Activated naive CD4-positive, alpha-beta T cell treated with anti-CD3 and anti-CD28 coated beads for 36 hours (primary cell): ENCODE measurements around the gene PSMG3. TPM values are rescaled to one million over a fixed set of nuclear protein-coding genes. Genes with fewer than 3 reads are reported as not detected.

Experiments used
- CTCF ChIA-PET: fragments of 350-600 bp; sonication (Branson Sonifier 250); formaldehyde crosslinking; loops from one replicate; lab custom pipeline; 2021; ENCODE audit warnings: antibody characterized with exemption; lab: Charles Lee
- DNase-seq: peaks from one replicate; pipeline ENCODE4 v3.0.0-alpha.2; 2020
- H3K27ac Mint-ChIP-seq: one replicate; pipeline ENCODE4 v1.8.0; 2021; ENCODE audit warnings: mild to moderate bottlenecking, mixed read lengths
- H3K27me3 Mint-ChIP-seq: one replicate; pipeline ENCODE4 v1.8.0; 2021; ENCODE audit warnings: low read depth, mixed read lengths
- H3K36me3 Mint-ChIP-seq: one replicate; pipeline ENCODE4 v1.8.0; 2021; ENCODE audit warnings: low read depth, mixed read lengths
- H3K4me1 Mint-ChIP-seq: one replicate; pipeline ENCODE4 v1.8.0; 2021; ENCODE audit warnings: low read depth, mixed read lengths
- H3K4me3 Mint-ChIP-seq: one replicate; pipeline ENCODE4 v1.8.0; 2021; ENCODE audit warnings: mild to moderate bottlenecking, moderate library complexity, mixed read lengths
- H3K9me3 Mint-ChIP-seq: one replicate; pipeline ENCODE4 v1.8.0; 2021; ENCODE audit warnings: mixed read lengths
- intact Hi-C: fragments of 100-400 bp; cut with micrococcal nuclease; formaldehyde crosslinking; loops from one replicate; pipeline ENCODE4 v1.15.1; 2023
- total RNA-seq, 2 experiments: library from RNA; stranded (reverse); gene quantifications; one replicate each; pipeline ENCODE4 v1.2.3, GENCODE V29; 2021

The PSMG3 gene
- total RNA-seq, 2 experiments from 2014 or later: 29.8 to 33.9 TPM

DNA sequence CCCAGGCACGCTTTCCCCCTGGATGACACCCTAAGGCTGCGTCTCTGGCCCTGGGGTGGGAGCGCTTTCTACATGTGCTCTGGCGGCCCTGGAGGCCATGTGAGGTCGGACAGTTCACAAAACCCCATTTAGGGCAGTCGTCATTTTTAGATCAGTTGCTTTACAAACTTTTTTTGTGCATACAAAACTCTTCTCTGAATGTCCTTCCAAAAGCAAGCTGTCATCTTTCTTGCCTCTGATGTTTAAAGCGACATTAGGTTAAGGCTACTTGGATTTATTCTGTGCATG, 33.4 kb downstream of the PSMG3 start:
- Mint-ChIP-seq H3K36me3 (peaks cover 2% of the 10 kb centered on the region), H3K27ac (no peak overlapping the region)
- intact Hi-C loops: no loop called here

DNA sequence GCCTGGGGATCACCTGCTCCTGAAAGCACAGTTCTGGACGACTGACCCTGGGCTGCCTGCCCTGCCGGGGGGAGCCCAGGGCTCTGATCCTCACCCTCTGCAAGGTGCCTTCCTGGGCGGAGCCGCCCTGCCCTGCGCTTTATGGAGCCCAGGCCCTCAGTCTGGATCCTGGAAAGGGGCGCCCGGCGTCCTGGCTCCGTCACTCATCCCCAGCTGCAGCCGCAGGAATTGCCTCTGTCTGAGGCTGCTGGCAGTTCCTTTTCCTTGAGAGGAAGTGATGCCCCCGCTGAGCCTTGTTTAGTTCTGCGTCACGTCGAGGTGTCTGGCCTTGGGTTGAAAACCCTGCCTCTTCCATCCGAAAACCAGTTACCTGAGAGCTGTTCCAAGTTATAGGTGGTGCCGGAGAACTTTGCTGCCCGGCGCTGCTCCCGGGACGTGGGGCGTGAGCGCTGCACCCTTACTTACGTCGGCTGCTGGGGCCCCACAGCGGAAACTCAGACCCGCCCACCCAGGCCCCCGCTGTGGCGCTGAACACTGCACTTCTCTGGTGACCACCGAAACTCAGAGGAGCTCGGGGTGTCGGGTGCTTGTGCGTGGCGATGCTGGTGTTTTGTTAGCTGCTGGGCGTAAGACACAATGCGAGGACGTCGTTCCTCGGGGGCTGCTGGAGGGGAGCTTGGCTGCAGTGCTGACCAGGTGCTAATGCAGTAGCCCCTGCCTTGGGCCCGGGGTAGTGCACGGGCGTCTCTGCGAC, 34.0 kb downstream of the PSMG3 start:
- H3K27ac Mint-ChIP-seq: no peak overlapping the region
- CTCF ChIA-PET: interaction anchor here (0.6 to 0.7 kb wide), 2 partner anchors 241 to 447 kb away, joined by 3 to 4 read pairs; no protein-coding TSS in a partner anchor
- peaks cover 2% of the 10 kb centered on the region for H3K36me3 Mint-ChIP-seq
- no peak for DNase-seq
- intact Hi-C loops: no loop called here
- H3K27me3 Mint-ChIP-seq: no peaks in the 10 kb centered on the region
- H3K4me1 Mint-ChIP-seq: peaks cover 19% of the 10 kb centered on the region
- H3K4me3 Mint-ChIP-seq: no peak overlapping the region
- no peaks in the 10 kb centered on the region for H3K9me3 Mint-ChIP-seq

More for the DNA sequence above, 33.4 kb downstream of the PSMG3 start:
- Mint-ChIP-seq H3K27me3 (no peaks in the 10 kb centered on the region), H3K4me1 (peaks cover 19% of the 10 kb centered on the region), H3K9me3 (no peaks in the 10 kb centered on the region), H3K4me3 (no peak overlapping the region)
- DNase-seq: no peak
- CTCF ChIA-PET: interaction anchor here (0.6 kb wide), 1 partner anchor 447 kb away, joined by 3 read pairs; no protein-coding TSS in a partner anchor

DNA sequence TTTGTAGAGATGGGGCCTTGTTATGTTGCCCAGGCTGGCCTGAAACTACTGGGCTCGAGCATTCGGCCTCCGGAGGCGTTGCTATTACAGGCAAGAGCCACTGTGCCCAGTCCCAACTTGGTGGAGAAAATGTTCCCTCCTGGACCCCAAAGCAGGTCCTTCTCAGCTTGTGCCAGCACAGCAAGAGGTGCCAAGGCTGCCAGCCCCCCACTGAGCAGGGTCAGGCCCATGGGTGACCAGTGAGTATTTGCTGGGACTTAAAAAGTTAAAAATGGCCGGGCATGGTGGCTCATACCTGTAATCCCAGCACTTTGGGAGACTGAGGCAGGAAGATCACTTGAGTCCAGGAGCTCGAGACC, 34.8 kb downstream of the PSMG3 start:
- Mint-ChIP-seq H3K36me3 (peaks cover 2% of the 10 kb centered on the region), H3K27me3 (no peaks in the 10 kb centered on the region), H3K4me1 (peaks cover 19% of the 10 kb centered on the region), H3K4me3 (no peak overlapping the region), H3K9me3 (no peaks in the 10 kb centered on the region), H3K27ac (no peak overlapping the region)
- intact Hi-C loops: no loop called here
- DNase-seq: no peak
- CTCF ChIA-PET: interaction anchor here (0.6 to 0.7 kb wide), 2 partner anchors 241 to 1184 kb away, joined by 3 to 4 read pairs; no protein-coding TSS in a partner anchor

DNA sequence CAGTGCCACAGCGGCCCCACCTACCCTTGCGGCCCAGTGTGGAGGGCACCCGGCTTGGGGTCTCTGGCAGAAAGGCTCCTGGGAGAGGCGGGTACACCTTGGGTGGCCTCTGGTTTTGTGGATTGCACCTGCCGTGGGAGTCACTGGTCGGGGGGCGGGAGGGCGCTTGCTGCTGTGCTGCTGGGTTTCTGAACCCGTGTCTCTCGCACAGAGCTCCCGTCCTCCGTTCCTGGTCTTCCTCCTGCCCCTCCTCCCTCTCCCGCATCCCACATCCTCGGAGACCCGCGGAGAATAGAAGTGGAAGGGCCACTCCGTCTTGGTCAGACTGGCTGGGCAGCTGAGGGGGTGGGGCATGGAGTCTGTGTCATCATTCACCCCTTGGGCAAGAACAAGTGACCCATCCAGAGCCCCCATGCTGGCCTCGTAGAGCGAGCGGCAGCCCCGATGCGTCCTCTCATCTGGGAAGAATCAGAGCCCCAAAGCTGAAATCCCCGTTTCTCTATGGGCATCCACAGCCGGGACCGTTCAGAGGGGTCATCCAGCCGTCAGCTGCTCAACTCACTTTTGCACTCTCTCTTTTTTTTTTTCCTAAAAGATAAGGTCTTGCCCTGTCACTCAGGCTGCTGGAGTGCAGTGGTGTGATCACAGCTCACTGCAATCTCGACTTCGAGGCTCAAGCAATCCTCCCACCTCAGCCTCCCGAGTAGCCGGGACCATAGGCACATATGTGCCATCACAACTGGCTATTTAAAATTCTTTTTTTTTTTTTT, 35.3 kb downstream of the PSMG3 start:
- DNase-seq: no peak
- CTCF ChIA-PET: interaction anchor here (0.6 to 2.0 kb wide), 3 partner anchors 29 to 1184 kb away, joined by 3 to 6 read pairs (median 4); no protein-coding TSS in a partner anchor
- peaks cover 19% of the 10 kb centered on the region for H3K4me1 Mint-ChIP-seq
- no peaks in the 10 kb centered on the region for H3K27me3 Mint-ChIP-seq
- H3K4me3 Mint-ChIP-seq: no peak overlapping the region
- no peaks in the 10 kb centered on the region for H3K9me3 Mint-ChIP-seq
- peaks cover 2% of the 10 kb centered on the region for H3K36me3 Mint-ChIP-seq
- intact Hi-C loops: no loop called here
- peak overlapping the region; percentile 24 for H3K27ac Mint-ChIP-seq

DNA sequence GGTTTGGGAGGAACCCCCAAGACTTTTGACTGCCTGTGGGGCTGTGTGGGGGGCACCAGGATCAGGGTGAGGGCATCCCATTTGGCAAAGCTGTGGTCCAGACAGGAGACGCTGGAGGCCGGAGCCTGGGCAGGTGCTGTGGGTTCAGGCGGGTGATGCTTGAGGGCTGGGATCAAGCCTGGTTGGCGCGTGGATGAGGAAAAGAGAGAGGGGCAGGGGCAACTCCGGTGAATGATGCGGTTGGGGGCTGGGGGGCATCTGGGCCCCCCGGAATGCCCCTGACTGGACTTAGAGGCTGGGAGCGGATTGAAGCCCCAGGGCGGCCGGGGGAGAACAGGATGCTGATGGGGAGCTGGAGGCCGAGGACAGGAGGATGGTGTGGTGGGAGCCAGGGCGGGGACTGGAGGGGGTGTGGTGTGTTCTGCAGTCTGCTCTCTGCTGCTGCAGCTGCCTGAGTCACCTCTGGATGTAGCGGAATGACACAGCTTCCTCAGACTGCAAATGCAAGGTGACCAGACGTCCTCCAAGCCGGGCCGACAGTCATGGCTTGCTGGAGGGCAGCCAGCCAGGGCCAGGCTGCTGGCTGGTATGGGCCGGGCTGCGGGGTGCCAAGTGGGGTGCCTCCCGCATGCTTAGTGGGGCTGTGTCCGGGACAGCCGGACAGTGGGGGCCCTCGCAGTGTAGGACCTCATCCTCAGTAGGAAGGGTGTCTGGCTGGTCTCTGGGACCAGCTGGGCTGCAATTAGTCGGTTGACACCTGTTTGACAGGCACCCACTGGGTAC, 36.1 kb downstream of the PSMG3 start:
- intact Hi-C loops: loop anchor here (1.0 to 2.0 kb wide), 4 partner anchors 21 to 37 kb away; partner anchors contain the start of genes INTS1, PSMG3 and TMEM184A
- Mint-ChIP-seq H3K4me3 (peak overlapping the region; percentile 88), H3K9me3 (no peaks in the 10 kb centered on the region), H3K27ac (peak overlapping the region; percentile 89), H3K36me3 (peaks cover 2% of the 10 kb centered on the region), H3K27me3 (no peaks in the 10 kb centered on the region), H3K4me1 (peaks cover 19% of the 10 kb centered on the region)
- CTCF ChIA-PET: interaction anchor here (0.6 to 2.0 kb wide), 3 partner anchors 24 to 29 kb away, joined by 3 to 6 read pairs (median 5); no protein-coding TSS in a partner anchor
- DNase-seq: peak; percentile 57

DNA sequence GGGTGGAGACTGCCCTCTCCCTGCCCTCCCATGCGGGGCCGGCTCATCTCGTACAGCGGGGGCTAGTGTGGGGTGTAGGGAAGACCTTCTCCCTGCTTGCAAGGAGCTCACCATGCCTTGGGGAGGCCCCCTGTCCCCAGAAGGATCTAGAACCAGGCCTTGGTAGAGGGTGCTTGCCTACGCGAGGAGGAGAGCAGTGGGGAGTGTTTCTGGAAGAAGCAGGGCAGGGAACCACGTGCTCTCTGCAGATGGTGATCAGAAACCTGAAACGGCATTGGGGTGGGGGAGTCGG, 36.6 kb downstream of the PSMG3 start:
- Mint-ChIP-seq H3K9me3 (no peaks in the 10 kb centered on the region), H3K36me3 (peaks cover 2% of the 10 kb centered on the region), H3K27ac (peak overlapping the region; percentile 89), H3K4me1 (peaks cover 19% of the 10 kb centered on the region), H3K27me3 (no peaks in the 10 kb centered on the region), H3K4me3 (peak overlapping the region; percentile 88)
- DNase-seq: no peak
- intact Hi-C loops: loop anchor here (1.0 to 2.0 kb wide), 4 partner anchors 20 to 38 kb away; partner anchors contain the start of genes INTS1, PSMG3 and TMEM184A
- CTCF ChIA-PET: interaction anchor here (0.6 to 2.0 kb wide), 3 partner anchors 23 to 28 kb away, joined by 3 to 6 read pairs (median 5); no protein-coding TSS in a partner anchor

DNA sequence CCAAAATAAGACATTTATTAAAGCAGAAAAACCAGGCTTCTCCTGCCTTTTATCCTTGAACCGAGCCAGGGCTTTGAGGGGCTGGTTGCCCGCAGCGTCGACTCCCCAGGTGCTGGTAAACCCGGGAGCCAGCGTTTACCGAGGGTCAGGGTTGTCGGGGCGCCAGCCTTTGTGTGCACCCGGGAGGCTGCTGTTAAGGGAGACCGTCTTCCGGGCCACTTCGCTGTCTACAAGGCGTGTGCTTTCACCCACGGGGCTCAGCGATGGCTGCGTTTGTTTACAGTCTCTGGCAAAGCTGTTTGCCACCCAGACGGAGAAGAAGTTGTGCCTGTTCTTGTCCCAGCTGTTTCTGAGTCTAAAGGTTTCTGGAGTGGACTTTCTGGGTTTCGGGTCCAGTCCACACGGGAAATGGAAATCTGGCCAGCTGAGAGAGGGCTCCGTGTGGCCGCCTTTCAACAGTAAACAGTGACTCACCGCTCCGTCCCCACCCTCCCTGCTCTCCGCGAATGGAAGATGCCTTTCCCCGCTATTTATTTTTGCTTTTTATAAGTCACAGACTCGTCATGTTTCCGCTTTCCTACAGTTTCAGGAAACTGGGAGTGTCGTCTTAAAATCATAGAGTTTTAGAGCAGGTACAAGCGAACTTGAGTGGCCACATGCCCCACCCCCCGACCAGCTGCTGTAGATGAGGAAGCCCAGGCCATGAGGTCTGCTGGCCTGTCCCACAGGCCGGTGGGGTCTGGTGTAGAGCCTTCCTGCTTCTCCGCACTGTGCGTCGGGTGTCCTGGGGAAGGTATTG, 37.2 kb downstream of the PSMG3 start:
- no peaks in the 10 kb centered on the region for H3K9me3 Mint-ChIP-seq

DNA sequence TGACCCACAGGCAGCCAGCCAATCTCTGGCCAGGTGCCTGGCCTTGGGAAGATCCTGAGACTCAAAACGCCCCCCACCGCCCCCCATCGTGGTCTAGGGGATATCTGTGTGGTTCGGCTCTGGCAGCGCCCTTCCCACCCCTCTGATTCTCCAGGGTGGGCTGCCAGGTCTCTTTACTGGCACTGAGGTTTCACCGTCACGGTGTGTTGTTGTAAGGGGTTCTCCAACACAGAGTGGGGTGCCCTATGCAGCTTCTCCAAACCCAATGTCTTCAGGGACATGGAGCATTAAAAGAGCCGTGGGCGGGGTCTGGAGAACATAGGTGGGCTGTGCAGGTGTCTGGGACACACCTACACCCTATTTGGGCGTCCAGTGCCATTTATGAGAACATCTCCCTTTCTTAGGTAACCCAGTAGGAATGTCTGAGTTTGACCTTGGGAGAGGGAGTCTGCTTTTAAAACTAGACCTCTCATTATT, 37.8 kb downstream of the PSMG3 start:
- intact Hi-C loops: loop anchor here (1.0 to 2.0 kb wide), 4 partner anchors 19 to 73 kb away; partner anchors contain the start of genes MICALL2, PSMG3 and TMEM184A
- no peaks in the 10 kb centered on the region for H3K27me3 Mint-ChIP-seq
- H3K9me3 Mint-ChIP-seq: no peaks in the 10 kb centered on the region
- DNase-seq: no peak
- peaks cover 19% of the 10 kb centered on the region for H3K4me1 Mint-ChIP-seq
- CTCF ChIA-PET: interaction anchor here (2.0 kb wide), 1 partner anchor 26 kb away, joined by 6 read pairs; no protein-coding TSS in a partner anchor
- H3K4me3 Mint-ChIP-seq: peak overlapping the region; percentile 88
- peak overlapping the region; percentile 89 for H3K27ac Mint-ChIP-seq
- H3K36me3 Mint-ChIP-seq: peaks cover 2% of the 10 kb centered on the region

More for the DNA sequence above, 37.2 kb downstream of the PSMG3 start:
- Mint-ChIP-seq H3K27ac (peak overlapping the region; percentile 89), H3K36me3 (peaks cover 2% of the 10 kb centered on the region), H3K4me3 (peak overlapping the region; percentile 88), H3K27me3 (no peaks in the 10 kb centered on the region), H3K4me1 (peaks cover 19% of the 10 kb centered on the region)
- peak; percentile 80 for DNase-seq
- CTCF ChIA-PET: interaction anchor here (1.5 to 2.0 kb wide), 2 partner anchors 22 to 27 kb away, joined by 5 to 6 read pairs; no protein-coding TSS in a partner anchor
- intact Hi-C loops: loop anchor here (1.0 to 2.0 kb wide), 5 partner anchors 20 to 73 kb away; partner anchors contain the start of genes INTS1, MICALL2, PSMG3 and TMEM184A

DNA sequence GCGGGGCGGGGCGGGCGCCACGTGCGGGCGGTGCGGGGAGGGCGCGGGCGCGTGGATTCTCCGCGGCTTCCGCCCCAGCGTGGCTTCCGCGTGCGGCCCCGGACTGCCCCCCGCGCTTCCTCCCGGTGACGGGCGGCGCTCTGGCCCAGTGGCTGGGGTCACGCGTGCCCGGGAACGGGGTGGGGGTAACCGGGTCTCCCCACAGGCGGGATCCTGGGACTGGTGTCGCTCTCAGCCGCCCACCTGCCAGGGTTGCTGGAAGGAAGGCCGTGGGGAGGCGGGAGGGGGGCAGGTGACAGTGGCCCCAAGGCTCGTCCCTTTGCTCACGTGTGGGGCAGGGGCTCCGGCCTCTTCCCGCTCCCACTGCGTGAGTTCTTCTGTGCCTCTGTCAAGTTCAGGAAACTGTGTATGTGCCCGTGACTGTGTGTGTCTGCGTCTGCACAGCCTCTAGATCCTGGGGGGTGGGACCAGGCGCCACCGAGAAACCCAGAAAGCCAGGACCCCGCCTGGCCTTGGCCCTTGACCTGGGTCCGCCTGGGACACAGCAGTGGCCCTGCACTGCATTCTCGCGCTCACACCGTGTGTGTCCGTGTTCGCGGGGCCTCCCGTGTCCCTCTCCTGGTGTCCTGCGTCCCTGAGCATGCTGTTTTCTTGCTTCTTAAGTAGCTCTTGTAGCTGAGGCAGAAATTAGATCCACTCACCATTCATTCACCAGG, 38.4 kb downstream of the PSMG3 start:
- Mint-ChIP-seq H3K27ac (peak overlapping the region; percentile 89), H3K36me3 (peaks cover 1% of the 10 kb centered on the region), H3K27me3 (no peaks in the 10 kb centered on the region), H3K4me1 (peaks cover 19% of the 10 kb centered on the region), H3K4me3 (peak overlapping the region; percentile 88), H3K9me3 (no peaks in the 10 kb centered on the region)
- DNase-seq: peak; percentile 45
- intact Hi-C loops: no loop called here
- CTCF ChIA-PET: no interaction called here

DNA sequence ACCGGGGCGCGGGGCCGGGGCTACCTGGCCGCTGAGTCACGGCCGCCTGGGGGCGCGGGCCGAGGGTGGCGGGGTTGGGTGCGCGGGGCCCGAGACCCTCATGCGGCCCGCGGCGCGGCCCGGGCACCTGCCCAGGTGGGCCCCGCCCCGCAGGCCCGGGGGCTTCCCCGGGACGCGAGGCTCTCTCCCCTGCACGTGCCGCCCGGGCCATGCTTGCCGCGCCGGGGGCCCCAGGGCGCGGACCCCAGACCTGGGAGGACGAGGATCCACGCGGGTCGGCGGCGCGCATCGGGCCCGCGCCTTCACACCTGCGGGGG, 38.9 kb downstream of the PSMG3 start:
- no peak for DNase-seq
- no peak overlapping the region for H3K4me3 Mint-ChIP-seq
- intact Hi-C loops: no loop called here
- H3K4me1 Mint-ChIP-seq: peaks cover 19% of the 10 kb centered on the region
- H3K27ac Mint-ChIP-seq: no peak overlapping the region
- H3K9me3 Mint-ChIP-seq: no peaks in the 10 kb centered on the region
- CTCF ChIA-PET: no interaction called here
- no peaks in the 10 kb centered on the region for H3K27me3 Mint-ChIP-seq
- H3K36me3 Mint-ChIP-seq: no peaks in the 10 kb centered on the region
